ENCODE results near the gene CD53.
"Not testable (repeated sequence)": the region's sequence is repeated elsewhere in the genome, so short reads cannot be mapped to it uniquely, and the experiment has no call there.

Gene CD53

DNA sequence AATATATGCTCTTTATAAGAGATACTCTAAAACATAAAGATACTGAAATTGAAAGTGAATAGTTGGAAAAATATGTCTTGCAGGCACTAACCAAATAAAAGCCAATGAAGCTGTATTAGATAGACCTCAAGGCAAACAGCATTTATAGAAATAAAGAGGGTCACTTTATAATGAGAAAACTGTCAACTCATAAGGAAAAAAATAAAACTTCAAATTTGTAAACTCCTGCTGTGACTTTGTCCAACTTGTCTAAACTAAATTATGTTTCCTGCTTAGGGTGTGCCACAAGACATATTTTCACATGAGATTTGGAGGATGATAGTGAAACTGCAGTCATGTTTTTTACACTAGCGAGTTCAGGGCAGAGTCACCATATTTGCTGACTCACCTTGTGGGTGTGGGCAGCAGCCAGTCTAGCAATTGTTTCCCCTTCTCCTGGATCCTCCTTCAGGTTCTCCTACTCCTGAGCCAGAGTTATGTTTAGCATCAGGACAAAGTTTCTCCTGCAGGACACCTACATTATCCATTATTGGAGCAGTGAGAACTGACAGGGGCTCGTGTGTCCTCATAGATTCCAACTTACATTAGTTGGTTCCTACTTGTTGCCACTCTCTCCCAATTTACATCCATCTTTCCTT is 43.8 kb downstream of the CD53 start:
- H3K4me1 Mint-ChIP-seq (ENCODE audit: low read depth) = peaks cover 15% of the 10 kb centered on the region
- H3K4me3 Mint-ChIP-seq = peak overlapping the region; percentile 47
- peak overlapping the region; percentile 53 for H3K27ac Mint-ChIP-seq
- H3K9me3 Mint-ChIP-seq = peaks cover 1% of the 10 kb centered on the region
- H3K36me3 Mint-ChIP-seq (ENCODE audit: low read depth) = no peaks in the 10 kb centered on the region
- DNase-seq = no peak
- no peaks in the 10 kb centered on the region for H3K27me3 Mint-ChIP-seq

DNA sequence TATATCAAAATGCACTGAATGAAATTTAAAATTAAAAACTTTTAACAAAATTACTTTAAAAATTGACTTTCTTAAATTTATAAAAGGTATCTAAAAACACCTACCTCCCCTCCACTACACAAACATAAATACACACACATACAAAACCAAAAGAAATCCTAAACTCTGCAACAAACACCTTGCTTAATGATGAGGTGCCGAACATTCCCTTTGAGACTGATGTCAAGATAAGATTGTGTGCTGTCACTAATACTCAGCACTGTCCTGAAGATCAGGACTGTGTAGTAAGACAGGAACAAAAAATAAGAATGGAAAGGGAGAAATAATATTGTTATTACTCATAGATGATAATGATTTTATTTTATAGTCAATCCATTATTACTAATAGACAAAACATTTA is 45.1 kb downstream of the CD53 start:
- no peak for DNase-seq
- Mint-ChIP-seq H3K36me3 (ENCODE audit: low read depth) (peaks cover 3% of the 10 kb centered on the region), H3K4me1 (ENCODE audit: low read depth) (peaks cover 15% of the 10 kb centered on the region), H3K9me3 (peaks cover 3% of the 10 kb centered on the region), H3K27me3 (no peaks in the 10 kb centered on the region), H3K4me3 (no peak overlapping the region), H3K27ac (no peak overlapping the region)

DNA sequence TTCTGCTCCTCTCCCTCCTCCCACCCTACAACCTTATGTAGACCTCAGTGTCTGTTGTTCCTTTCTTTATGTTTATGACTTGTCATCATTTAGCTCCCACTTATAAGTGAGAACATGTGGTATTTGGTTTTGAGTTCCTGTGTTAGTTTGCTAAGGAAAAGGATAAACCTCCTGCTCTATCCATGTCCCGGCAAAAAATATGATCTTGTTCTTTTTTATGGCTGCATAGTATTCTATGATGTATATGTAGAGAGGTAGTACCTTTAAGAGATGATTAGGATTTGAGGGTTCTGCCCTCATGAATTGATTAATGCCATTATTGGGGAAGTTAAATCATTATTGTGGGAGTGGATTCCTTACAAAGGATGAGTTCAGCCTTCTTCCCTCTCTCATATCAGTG is 49.0 kb downstream of the CD53 start:
- H3K27me3 Mint-ChIP-seq = no peaks in the 10 kb centered on the region
- peaks cover 5% of the 10 kb centered on the region for H3K36me3 Mint-ChIP-seq (ENCODE audit: low read depth)
- peaks cover 4% of the 10 kb centered on the region for H3K4me1 Mint-ChIP-seq (ENCODE audit: low read depth)
- H3K4me3 Mint-ChIP-seq = no peak overlapping the region
- DNase-seq = no peak
- H3K27ac Mint-ChIP-seq = no peak overlapping the region
- peaks cover 9% of the 10 kb centered on the region for H3K9me3 Mint-ChIP-seq

DNA sequence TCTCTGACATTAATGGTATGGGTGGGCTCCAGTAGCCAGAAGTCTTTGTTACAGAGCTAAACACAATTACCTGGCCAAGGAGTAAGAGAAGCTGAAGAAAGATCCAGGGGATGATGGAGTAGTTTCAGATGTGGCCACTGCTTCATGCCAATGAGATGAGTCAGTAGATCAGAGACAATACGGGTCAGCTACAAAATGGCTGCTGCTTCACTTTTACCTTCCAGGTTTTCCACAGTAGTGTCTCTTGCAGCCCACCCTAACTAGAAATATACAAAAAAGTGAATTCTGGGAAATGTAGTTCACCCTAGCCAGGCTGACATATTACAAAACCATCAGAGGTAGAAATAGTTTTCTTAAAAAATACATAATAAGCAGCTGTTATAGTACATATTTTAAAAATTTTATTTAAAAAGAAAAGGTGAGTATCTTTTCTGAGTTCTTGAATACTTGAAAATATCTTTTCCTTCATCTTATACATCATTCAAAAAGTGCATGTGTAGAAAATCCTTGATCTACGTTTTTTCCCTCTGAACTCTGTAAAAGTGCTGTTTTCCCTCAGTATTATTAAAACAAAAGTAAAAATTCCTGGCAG is 54.6 kb downstream of the CD53 start:
- no peak overlapping the region for H3K4me3 Mint-ChIP-seq
- peaks cover 4% of the 10 kb centered on the region for H3K36me3 Mint-ChIP-seq (ENCODE audit: low read depth)
- no peak overlapping the region for H3K27ac Mint-ChIP-seq
- no peaks in the 10 kb centered on the region for H3K27me3 Mint-ChIP-seq
- peaks cover 3% of the 10 kb centered on the region for H3K4me1 Mint-ChIP-seq (ENCODE audit: low read depth)
- H3K9me3 Mint-ChIP-seq = peaks cover 31% of the 10 kb centered on the region
- DNase-seq = no peak

DNA sequence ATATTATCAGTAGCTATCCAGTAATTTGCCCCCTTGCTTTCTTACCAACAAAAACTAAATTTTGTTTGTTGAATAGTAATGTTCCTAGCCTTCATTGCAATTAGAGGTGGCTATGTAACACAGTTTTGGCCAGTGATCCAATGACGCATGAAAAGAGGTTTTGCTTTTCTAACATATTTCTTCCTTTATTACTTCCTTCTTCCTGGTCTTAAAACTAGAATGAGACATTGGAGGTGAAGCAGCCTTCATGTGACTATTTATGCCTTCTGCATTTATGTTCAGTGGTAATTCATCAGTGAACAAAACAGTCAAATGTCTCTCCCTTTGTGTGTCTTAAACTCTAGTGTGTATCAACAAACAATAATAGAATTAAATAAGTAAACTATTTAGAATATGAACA is 55.2 kb downstream of the CD53 start:
- DNase-seq = no peak
- Mint-ChIP-seq H3K27ac (no peak overlapping the region), H3K4me3 (no peak overlapping the region), H3K9me3 (peaks cover 31% of the 10 kb centered on the region), H3K4me1 (ENCODE audit: low read depth) (peaks cover 3% of the 10 kb centered on the region), H3K27me3 (no peaks in the 10 kb centered on the region), H3K36me3 (ENCODE audit: low read depth) (peaks cover 4% of the 10 kb centered on the region)

DNA sequence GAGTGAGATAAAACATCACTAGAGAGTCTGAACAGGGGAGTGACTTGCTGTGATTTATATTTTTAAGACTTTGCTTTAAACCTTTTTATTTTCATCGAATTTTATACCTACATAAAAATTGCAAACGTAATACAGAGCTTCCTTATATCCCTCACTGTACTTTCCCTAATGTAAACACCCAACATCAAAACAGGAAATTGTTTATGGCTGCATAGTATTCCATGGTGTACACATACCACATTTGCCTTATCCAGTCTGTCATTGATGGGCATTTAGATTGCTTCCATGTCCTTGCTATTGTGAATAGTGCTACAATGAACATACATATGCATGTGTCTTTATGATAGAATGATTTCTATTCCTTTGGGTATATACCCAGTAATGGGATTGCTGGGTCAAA is 56.0 kb downstream of the CD53 start:
- Mint-ChIP-seq H3K27me3 (no peaks in the 10 kb centered on the region), H3K36me3 (ENCODE audit: low read depth) (peaks cover 4% of the 10 kb centered on the region), H3K4me1 (ENCODE audit: low read depth) (peaks cover 3% of the 10 kb centered on the region), H3K27ac (no peak overlapping the region), H3K4me3 (no peak overlapping the region), H3K9me3 (peaks cover 31% of the 10 kb centered on the region)
- DNase-seq = no peak

DNA sequence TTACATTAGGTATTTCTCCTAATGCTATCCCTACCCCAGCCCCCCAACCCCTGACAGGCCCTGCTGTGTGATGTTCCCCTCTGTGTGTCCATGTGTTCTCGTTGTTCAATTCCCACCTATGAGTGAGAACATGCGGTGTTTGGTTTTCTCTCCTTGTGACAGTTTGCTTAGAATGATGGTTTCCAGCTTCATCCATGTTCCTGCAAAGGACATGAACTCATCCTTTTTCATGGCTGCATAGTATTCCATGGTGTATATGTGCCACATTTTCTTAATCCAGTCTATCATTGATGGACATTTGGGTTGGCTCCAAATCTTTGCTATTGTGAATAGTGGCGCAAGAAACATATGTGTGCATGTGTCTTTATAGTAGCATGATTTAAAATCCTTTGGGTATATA is 58.1 kb downstream of the CD53 start:
- H3K36me3 Mint-ChIP-seq (ENCODE audit: low read depth); H3K27me3 Mint-ChIP-seq; DNase-seq; H3K27ac Mint-ChIP-seq; H3K4me1 Mint-ChIP-seq (ENCODE audit: low read depth); H3K4me3 Mint-ChIP-seq: not testable (repeated sequence)
- H3K9me3 Mint-ChIP-seq = peaks cover 40% of the 10 kb centered on the region

DNA sequence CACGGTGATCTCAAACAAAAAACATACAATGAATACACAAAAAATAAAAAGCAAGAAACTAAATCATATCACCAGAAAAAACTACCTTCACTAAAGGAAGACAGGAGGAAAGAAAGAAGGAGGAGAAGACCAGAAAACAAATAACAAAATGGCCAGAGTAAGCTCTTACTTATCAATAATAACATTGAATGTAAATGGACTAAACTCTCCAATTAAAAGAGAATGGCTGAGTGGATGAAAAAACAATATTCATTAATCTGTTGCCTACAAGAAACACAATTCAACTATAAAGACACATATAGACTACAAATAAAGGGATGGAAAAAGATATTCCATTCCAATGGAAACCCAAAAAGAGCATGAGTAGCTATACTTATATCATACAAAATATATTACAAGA is 63.6 kb downstream of the CD53 start:
- H3K9me3 Mint-ChIP-seq = peaks cover 45% of the 10 kb centered on the region
- H3K4me1 Mint-ChIP-seq (ENCODE audit: low read depth) = no peaks in the 10 kb centered on the region
- no peak overlapping the region for H3K27ac Mint-ChIP-seq
- H3K36me3 Mint-ChIP-seq (ENCODE audit: low read depth) = peaks cover 7% of the 10 kb centered on the region
- H3K4me3 Mint-ChIP-seq = no peak overlapping the region
- no peaks in the 10 kb centered on the region for H3K27me3 Mint-ChIP-seq
- no peak for DNase-seq

DNA sequence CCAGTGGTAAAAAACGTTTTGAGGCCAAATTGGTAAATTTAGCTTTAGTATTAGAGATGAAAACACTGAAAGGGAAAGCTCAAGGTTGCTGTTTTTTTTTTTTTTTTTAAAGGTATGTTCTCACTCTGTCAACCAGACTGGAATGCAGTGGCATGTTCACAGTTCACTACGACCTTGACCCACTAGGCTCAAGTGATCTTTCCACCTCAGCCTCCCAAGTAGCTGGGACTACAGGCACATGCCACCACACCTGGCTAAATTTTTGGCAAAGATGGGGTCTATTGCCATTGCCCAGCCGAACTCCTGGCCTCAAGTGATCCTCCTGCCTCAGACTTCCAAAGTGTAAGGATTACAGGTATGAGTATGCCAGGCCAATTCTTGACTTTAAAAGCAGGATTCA is 71.9 kb downstream of the CD53 start:
- peaks cover 42% of the 10 kb centered on the region for H3K36me3 Mint-ChIP-seq (ENCODE audit: low read depth)
- no peak overlapping the region for H3K27ac Mint-ChIP-seq
- DNase-seq = no peak
- H3K27me3 Mint-ChIP-seq = no peaks in the 10 kb centered on the region
- peaks cover 5% of the 10 kb centered on the region for H3K4me1 Mint-ChIP-seq (ENCODE audit: low read depth)
- no peak overlapping the region for H3K4me3 Mint-ChIP-seq
- H3K9me3 Mint-ChIP-seq = peaks cover 13% of the 10 kb centered on the region

DNA sequence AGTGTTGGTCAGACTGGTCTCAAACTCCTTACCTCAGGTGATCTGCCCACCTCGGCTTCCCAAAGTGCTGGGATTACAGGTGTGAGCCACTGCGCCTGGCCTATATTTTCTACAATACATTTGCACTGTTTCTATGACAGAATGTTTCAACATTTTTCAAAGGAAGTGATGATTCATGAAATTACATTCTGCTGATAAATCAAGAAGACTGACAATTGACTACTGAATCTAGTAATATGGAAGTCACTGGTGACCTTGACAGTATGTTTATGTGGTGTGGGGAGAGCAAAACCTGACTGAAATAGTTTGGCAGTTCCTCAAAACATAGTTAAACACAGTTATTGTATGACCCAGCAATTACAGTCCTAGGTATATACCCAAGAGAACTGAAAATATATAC is 72.7 kb downstream of the CD53 start:
- Mint-ChIP-seq H3K4me1 (ENCODE audit: low read depth) (peaks cover 8% of the 10 kb centered on the region), H3K27me3 (no peaks in the 10 kb centered on the region), H3K36me3 (ENCODE audit: low read depth) (peaks cover 50% of the 10 kb centered on the region), H3K27ac (no peak overlapping the region), H3K9me3 (peaks cover 17% of the 10 kb centered on the region), H3K4me3 (no peak overlapping the region)
- DNase-seq = no peak

DNA sequence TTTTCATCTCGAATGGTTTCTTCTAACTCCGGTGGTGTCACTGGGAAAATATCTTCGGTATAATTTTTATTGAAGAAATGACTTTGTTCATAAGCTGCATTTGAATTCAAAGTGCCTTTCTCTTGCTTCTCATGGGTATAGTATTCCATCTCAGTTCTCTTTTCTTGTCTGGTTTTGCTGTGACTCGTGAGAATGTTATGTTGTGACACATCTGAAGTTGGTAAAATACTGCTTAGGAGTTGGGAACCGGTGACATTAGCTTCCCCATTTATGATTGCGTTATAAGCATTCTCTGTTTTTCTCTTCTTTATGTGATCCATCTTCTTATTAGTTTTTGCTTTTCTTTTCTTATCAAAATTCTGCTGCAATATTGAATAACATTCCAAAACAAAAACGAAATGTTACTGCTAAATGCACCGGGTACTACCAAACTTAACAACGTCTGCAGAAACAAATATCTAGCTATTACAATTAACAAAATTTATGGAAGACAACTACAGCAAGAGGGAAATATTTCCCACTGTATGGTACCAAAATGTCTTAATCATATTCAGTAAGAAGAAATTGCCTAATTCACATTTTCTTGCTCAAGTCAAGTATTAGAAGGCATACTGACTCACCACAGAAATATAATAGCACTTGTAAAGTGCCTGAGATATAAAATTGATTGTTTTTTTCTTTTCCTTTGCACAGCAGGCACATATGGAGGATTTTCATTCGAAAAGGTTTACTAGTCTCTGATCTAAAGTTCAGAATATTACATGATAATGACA is 75.3 kb downstream of the CD53 start:
- H3K4me3 Mint-ChIP-seq = no peak overlapping the region
- no peak overlapping the region for H3K27ac Mint-ChIP-seq
- H3K9me3 Mint-ChIP-seq = peaks cover 31% of the 10 kb centered on the region
- peaks cover 73% of the 10 kb centered on the region for H3K36me3 Mint-ChIP-seq (ENCODE audit: low read depth)
- no peak for DNase-seq
- H3K4me1 Mint-ChIP-seq (ENCODE audit: low read depth) = peaks cover 11% of the 10 kb centered on the region
- H3K27me3 Mint-ChIP-seq = no peaks in the 10 kb centered on the region

All from activated T-cell treated with anti-CD3 and anti-CD28 coated beads, Interleukin-2, amount 50 U/mL, for 24 hours (primary cell).